ENCODE data around the gene CELF1. TPM values are rescaled to one million over a fixed set of nuclear protein-coding genes. Genes with fewer than 3 reads are reported as not detected.

CELF1 gene
- total and polyA plus RNA-seq, 9 of the 15 experiments (the other 6 are each of a cell fraction or from before 2014, with no cell fraction given) = 11.3 to 142 (median 77.4) TPM

- TF ChIP-seq ZBTB7A (IDR thresholded peaks at IDR 0.05; ENCODE audit: borderline replicate concordance, control insufficient read depth, low read depth, low read length) (no peak), TFAP4 (CRISPR knock-in tag; IDR thresholded peaks at IDR 0.05; ENCODE audit: borderline replicate concordance) (peak; percentile 63; the same call in 1 of the 2 replicates), ZNF134 (CRISPR knock-in tag; conservative IDR thresholded peaks at IDR 0.05) (no peak), ZBTB1 (CRISPR knock-in tag; IDR thresholded peaks at IDR 0.05; ENCODE audit: borderline replicate concordance, low read depth) (peak; percentile 48; the same call in 1 of the 2 replicates), TEAD4 (IDR thresholded peaks at IDR 0.05; ENCODE audit: low read length) (no peak), TEAD4 (CRISPR knock-in tag; IDR thresholded peaks at IDR 0.05; ENCODE audit: borderline replicate concordance) (no peak), RFX7 (CRISPR knock-in tag; IDR thresholded peaks at IDR 0.05) (no peak), MTF1 (CRISPR knock-in tag; IDR thresholded peaks at IDR 0.05; ENCODE audit: borderline replicate concordance) (no peak), NCOA4 (IDR thresholded peaks at IDR 0.05; ENCODE audit: partially characterized antibody) (no peak), ZNF282 (CRISPR knock-in tag; IDR thresholded peaks at IDR 0.05) (no peak), NCOA2 (IDR thresholded peaks at IDR 0.05; ENCODE audit: partially characterized antibody in 2 of 2) (no peak), SIN3A (IDR thresholded peaks at IDR 0.05; ENCODE audit: borderline replicate concordance in 2 of 2, control insufficient read depth in 1 of 2, low read depth in 2 of 2, low read length in 2 of 2) (0 out of 4 replicates have a peak, but pooled peaks of 1 of the 2 experiments have one; percentile 56)
- TF ChIP-seq, protein P1, sequence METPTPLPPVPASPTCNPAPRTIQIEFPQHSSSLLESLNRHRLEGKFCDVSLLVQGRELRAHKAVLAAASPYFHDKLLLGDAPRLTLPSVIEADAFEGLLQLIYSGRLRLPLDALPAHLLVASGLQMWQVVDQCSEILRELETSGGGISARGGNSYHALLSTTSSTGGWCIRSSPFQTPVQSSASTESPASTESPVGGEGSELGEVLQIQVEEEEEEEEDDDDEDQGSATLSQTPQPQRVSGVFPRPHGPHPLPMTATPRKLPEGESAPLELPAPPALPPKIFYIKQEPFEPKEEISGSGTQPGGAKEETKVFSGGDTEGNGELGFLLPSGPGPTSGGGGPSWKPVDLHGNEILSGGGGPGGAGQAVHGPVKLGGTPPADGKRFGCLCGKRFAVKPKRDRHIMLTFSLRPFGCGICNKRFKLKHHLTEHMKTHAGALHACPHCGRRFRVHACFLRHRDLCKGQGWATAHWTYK (CRISPR knock-in tag; IDR thresholded peaks at IDR 0.05) = 0 out of 2 replicates have a peak, but pooled peaks have one; percentile 19
- TF ChIP-seq, protein P2, sequence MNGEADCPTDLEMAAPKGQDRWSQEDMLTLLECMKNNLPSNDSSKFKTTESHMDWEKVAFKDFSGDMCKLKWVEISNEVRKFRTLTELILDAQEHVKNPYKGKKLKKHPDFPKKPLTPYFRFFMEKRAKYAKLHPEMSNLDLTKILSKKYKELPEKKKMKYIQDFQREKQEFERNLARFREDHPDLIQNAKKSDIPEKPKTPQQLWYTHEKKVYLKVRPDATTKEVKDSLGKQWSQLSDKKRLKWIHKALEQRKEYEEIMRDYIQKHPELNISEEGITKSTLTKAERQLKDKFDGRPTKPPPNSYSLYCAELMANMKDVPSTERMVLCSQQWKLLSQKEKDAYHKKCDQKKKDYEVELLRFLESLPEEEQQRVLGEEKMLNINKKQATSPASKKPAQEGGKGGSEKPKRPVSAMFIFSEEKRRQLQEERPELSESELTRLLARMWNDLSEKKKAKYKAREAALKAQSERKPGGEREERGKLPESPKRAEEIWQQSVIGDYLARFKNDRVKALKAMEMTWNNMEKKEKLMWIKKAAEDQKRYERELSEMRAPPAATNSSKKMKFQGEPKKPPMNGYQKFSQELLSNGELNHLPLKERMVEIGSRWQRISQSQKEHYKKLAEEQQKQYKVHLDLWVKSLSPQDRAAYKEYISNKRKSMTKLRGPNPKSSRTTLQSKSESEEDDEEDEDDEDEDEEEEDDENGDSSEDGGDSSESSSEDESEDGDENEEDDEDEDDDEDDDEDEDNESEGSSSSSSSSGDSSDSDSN (IDR thresholded peaks at IDR 0.05; ENCODE audit: borderline replicate concordance in 1 of 2, low read depth in 2 of 2, low read length in 2 of 2) = peak in 1 of 2 experiments; percentile 60; a peak in 1 of 4 replicates
- TF ChIP-seq, protein P3, sequence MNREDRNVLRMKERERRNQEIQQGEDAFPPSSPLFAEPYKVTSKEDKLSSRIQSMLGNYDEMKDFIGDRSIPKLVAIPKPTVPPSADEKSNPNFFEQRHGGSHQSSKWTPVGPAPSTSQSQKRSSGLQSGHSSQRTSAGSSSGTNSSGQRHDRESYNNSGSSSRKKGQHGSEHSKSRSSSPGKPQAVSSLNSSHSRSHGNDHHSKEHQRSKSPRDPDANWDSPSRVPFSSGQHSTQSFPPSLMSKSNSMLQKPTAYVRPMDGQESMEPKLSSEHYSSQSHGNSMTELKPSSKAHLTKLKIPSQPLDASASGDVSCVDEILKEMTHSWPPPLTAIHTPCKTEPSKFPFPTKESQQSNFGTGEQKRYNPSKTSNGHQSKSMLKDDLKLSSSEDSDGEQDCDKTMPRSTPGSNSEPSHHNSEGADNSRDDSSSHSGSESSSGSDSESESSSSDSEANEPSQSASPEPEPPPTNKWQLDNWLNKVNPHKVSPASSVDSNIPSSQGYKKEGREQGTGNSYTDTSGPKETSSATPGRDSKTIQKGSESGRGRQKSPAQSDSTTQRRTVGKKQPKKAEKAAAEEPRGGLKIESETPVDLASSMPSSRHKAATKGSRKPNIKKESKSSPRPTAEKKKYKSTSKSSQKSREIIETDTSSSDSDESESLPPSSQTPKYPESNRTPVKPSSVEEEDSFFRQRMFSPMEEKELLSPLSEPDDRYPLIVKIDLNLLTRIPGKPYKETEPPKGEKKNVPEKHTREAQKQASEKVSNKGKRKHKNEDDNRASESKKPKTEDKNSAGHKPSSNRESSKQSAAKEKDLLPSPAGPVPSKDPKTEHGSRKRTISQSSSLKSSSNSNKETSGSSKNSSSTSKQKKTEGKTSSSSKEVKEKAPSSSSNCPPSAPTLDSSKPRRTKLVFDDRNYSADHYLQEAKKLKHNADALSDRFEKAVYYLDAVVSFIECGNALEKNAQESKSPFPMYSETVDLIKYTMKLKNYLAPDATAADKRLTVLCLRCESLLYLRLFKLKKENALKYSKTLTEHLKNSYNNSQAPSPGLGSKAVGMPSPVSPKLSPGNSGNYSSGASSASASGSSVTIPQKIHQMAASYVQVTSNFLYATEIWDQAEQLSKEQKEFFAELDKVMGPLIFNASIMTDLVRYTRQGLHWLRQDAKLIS (CRISPR knock-in tag; IDR thresholded peaks at IDR 0.05) = no peak
- TF ChIP-seq, protein P4, sequence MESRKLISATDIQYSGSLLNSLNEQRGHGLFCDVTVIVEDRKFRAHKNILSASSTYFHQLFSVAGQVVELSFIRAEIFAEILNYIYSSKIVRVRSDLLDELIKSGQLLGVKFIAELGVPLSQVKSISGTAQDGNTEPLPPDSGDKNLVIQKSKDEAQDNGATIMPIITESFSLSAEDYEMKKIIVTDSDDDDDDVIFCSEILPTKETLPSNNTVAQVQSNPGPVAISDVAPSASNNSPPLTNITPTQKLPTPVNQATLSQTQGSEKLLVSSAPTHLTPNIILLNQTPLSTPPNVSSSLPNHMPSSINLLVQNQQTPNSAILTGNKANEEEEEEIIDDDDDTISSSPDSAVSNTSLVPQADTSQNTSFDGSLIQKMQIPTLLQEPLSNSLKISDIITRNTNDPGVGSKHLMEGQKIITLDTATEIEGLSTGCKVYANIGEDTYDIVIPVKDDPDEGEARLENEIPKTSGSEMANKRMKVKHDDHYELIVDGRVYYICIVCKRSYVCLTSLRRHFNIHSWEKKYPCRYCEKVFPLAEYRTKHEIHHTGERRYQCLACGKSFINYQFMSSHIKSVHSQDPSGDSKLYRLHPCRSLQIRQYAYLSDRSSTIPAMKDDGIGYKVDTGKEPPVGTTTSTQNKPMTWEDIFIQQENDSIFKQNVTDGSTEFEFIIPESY (CRISPR knock-in tag; IDR thresholded peaks at IDR 0.05) = 0 out of 2 replicates have a peak, but pooled peaks have one; percentile 19
Observed at GRCh38 chr11:47552056-47552565, 821 bp downstream of the CELF1 start (continued).
